OCI-LY1 (cell line): Measurements from ENCODE around the gene KCTD16.

Experiments
- EZH2 ChIP-seq: fragments of 200-600 bp; sonication (generic), shearing (Covaris generic); IDR thresholded peaks from 2 replicates; pipeline ENCODE4 v1.8.0; 2017; ENCODE audit warnings: borderline replicate concordance, mixed run types, mild to moderate bottlenecking, antibody characterized with exemption, low read length, moderate library complexity, mixed read lengths
- TF ChIP-seq, protein P1 (sequence below): fragments of 200-600 bp; sonication (generic), shearing (Covaris generic); IDR thresholded peaks from 2 replicates; pipeline ENCODE4 v1.5.1; 2017; ENCODE audit warnings: mild to moderate bottlenecking, antibody characterized with exemption, low read length, moderate library complexity, mixed read lengths

- TF ChIP-seq, protein P1, sequence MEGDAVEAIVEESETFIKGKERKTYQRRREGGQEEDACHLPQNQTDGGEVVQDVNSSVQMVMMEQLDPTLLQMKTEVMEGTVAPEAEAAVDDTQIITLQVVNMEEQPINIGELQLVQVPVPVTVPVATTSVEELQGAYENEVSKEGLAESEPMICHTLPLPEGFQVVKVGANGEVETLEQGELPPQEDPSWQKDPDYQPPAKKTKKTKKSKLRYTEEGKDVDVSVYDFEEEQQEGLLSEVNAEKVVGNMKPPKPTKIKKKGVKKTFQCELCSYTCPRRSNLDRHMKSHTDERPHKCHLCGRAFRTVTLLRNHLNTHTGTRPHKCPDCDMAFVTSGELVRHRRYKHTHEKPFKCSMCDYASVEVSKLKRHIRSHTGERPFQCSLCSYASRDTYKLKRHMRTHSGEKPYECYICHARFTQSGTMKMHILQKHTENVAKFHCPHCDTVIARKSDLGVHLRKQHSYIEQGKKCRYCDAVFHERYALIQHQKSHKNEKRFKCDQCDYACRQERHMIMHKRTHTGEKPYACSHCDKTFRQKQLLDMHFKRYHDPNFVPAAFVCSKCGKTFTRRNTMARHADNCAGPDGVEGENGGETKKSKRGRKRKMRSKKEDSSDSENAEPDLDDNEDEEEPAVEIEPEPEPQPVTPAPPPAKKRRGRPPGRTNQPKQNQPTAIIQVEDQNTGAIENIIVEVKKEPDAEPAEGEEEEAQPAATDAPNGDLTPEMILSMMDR: no peak
- no peak for TF ChIP-seq EZH2
Measured at GRCh38 chr5:144130306-144130705, 40.4 kb upstream of the KCTD16 start.
